Ascending aorta (tissue), 2 donors: Measurements from ENCODE around the gene PDGFD. TPM values are rescaled to one million over a fixed set of nuclear protein-coding genes. Genes with fewer than 3 reads are reported as not detected.
A peak's percentile ranks its signal among the peaks of the same experiment; 100 is the strongest.

Source experiments
- DNase-seq, 2 donors: peaks; one replicate each; pipeline ENCODE4 v3.0.0-alpha.2; 2019; ENCODE audit warnings: low spot score in 2 of 2
- H3K27ac ChIP-seq, 2 donors: fragments of 200-600 bp; sonication (generic); one replicate each; pipeline ENCODE4 v1.5.1; 2016 to 2017; ENCODE audit warnings: mild to moderate bottlenecking in 1 of 2
- H3K27me3 ChIP-seq: fragments of 200-600 bp; sonication (generic); one replicate; pipeline ENCODE4 v1.5.1; 2017
- H3K36me3 ChIP-seq, 2 donors: fragments of 200-600 bp; sonication (generic); one replicate each; pipeline ENCODE4 v1.5.1; 2016
- H3K4me1 ChIP-seq, 2 donors: fragments of 200-600 bp; sonication (generic); one replicate each; pipeline ENCODE4 v1.5.1; 2016 to 2017; ENCODE audit warnings: mild to moderate bottlenecking in 1 of 2
- H3K4me3 ChIP-seq, 2 donors: fragments of 200-600 bp; sonication (generic); one replicate each; pipeline ENCODE4 v1.5.1; 2016 to 2017; ENCODE audit warnings: mild to moderate bottlenecking in 1 of 2
- H3K9me3 ChIP-seq, 2 donors: fragments of 200-600 bp; sonication (generic); one replicate each; pipeline ENCODE4 v1.5.1; 2016
- CTCF ChIP-seq, 3 experiments: fragments of 200-600 bp in 2 of 3; fragments of 450-650 bp in 1 of 3; sonication (generic) in 2 of 3; IDR thresholded peaks; one replicate each; pipeline ENCODE4 v1.5.1; 2016 to 2019; ENCODE audit warnings: antibody characterized with exemption in 3 of 3, mild to moderate bottlenecking in 1 of 3, moderate library complexity in 1 of 3
- intact Hi-C: fragments of 100-400 bp; cut with DNase I; formaldehyde crosslinking; loops from one replicate; pipeline ENCODE4 v1.15.1; 2023
- total RNA-seq: library from RNA; depleted of rRNA; stranded (reverse); fragments of >200 nt; gene quantifications from one replicate; pipeline ENCODE4 v1.1.0, GENCODE V29; 2016

The PDGFD gene
- total RNA-seq, result 50.6 TPM

GRCh38 chr11:104164028-104164520, at the start of gene PDGFD:
Gene PDGFD, minus strand, starts transcription at chr11:104164147.
- DNase-seq, result peak; percentile 24 to 83
- intact Hi-C loops, result loop anchor here (5.0 kb wide), 1 partner anchor 482 kb away; no protein-coding TSS in a partner anchor
- Histone ChIP-seq H3K9me3 (no peaks in the 10 kb centered on the region), H3K36me3 (no peaks in the 10 kb centered on the region), H3K27ac (peak within 1 kb of the TSS; percentile 71 to 72), H3K4me3 (peak within 1 kb of the TSS; percentile 83 to 84), H3K4me1 (no peaks in the 10 kb centered on the region), H3K27me3 (no peaks in the 10 kb centered on the region)
- peak; percentile 37 to 59 (median 39) for TF ChIP-seq CTCF (IDR thresholded peaks at IDR 0.05)

GRCh38 chr11:104206936-104207335, 43.0 kb upstream of the PDGFD start:
- Histone ChIP-seq H3K4me1 (no peaks in the 10 kb centered on the region), H3K27ac (no peak overlapping the region), H3K36me3 (no peaks in the 10 kb centered on the region), H3K9me3 (no peaks in the 10 kb centered on the region), H3K4me3 (no peak overlapping the region), H3K27me3 (no peaks in the 10 kb centered on the region)
- no peak for DNase-seq
- no peak for TF ChIP-seq CTCF (IDR thresholded peaks at IDR 0.05)
- intact Hi-C loops, result no loop called here

GRCh38 chr11:104205838-104206237, 41.9 kb upstream of the PDGFD start:
- H3K4me3 ChIP-seq, result no peak overlapping the region
- H3K4me1 ChIP-seq, result no peaks in the 10 kb centered on the region
- intact Hi-C loops, result no loop called here
- no peak overlapping the region for H3K27ac ChIP-seq
- no peak for DNase-seq
- no peaks in the 10 kb centered on the region for H3K9me3 ChIP-seq
- no peak for TF ChIP-seq CTCF (IDR thresholded peaks at IDR 0.05)
- no peaks in the 10 kb centered on the region for H3K27me3 ChIP-seq
- H3K36me3 ChIP-seq, result no peaks in the 10 kb centered on the region

- DNase-seq, result no peak
- no peak overlapping the region for H3K27ac ChIP-seq
- H3K27me3 ChIP-seq, result no peaks in the 10 kb centered on the region
- intact Hi-C loops, result no loop called here
- H3K9me3 ChIP-seq, result no peaks in the 10 kb centered on the region
- no peak for TF ChIP-seq CTCF (IDR thresholded peaks at IDR 0.05)
- no peaks in the 10 kb centered on the region for H3K36me3 ChIP-seq
- H3K4me3 ChIP-seq, result no peak overlapping the region
- H3K4me1 ChIP-seq, result no peaks in the 10 kb centered on the region
Observed at GRCh38 chr11:104200688-104201087, 36.7 kb upstream of the PDGFD start.

GRCh38 chr11:104199053-104199452, 35.1 kb upstream of the PDGFD start:
- no peaks in the 10 kb centered on the region for H3K9me3 ChIP-seq
- no peak overlapping the region for H3K27ac ChIP-seq
- H3K4me3 ChIP-seq, result no peak overlapping the region
- no peaks in the 10 kb centered on the region for H3K36me3 ChIP-seq
- intact Hi-C loops, result no loop called here
- H3K27me3 ChIP-seq, result no peaks in the 10 kb centered on the region
- no peak for DNase-seq
- TF ChIP-seq CTCF (IDR thresholded peaks at IDR 0.05), result no peak
- H3K4me1 ChIP-seq, result no peaks in the 10 kb centered on the region

- H3K27ac ChIP-seq, result no peak overlapping the region
- no peak overlapping the region for H3K4me3 ChIP-seq
- no peaks in the 10 kb centered on the region for H3K36me3 ChIP-seq
- no peaks in the 10 kb centered on the region for H3K4me1 ChIP-seq
- no peak for DNase-seq
- intact Hi-C loops, result no loop called here
- no peak for TF ChIP-seq CTCF (IDR thresholded peaks at IDR 0.05)
- no peaks in the 10 kb centered on the region for H3K27me3 ChIP-seq
- H3K9me3 ChIP-seq, result no peaks in the 10 kb centered on the region
Observed at GRCh38 chr11:104198576-104198975, 34.6 kb upstream of the PDGFD start.
